GM13977 (cell line): Measurements from ENCODE around the gene DDX3X.
"Not testable (repeated sequence)": the region's sequence is repeated elsewhere in the genome, so short reads cannot be mapped to it uniquely, and the experiment has no call there.

Experiments used
- DNase-seq: peaks from one replicate; pipeline ENCODE4 v3.0.0; 2012; ENCODE audit warnings: low spot score
- in situ Hi-C: fragments of 300-500 bp; cut with MboI; formaldehyde crosslinking; loops from one replicate; pipeline ENCODE4 v1.12.0; 2022; ENCODE audit warnings: low sequenced_read_pairs, low pct_unique_long_range_greater_than_20kb, mixed read lengths, inconsistent platforms; ENCODE audit not compliant: unreplicated experiment
- TF ChIP-seq, protein P1 (sequence below): IDR thresholded peaks from 2 replicates; pipeline ENCODE4 v1.5.1; 2012; ENCODE audit warnings: mild to moderate bottlenecking, control low read depth; ENCODE audit not compliant: insufficient read depth; ENCODE audit errors: extremely low read depth, missing control alignments

DDX3X gene

GRCh38 chrX:41314204-41314603, 19.8 kb upstream of the DDX3X start:
- in situ Hi-C loops: no loop called here
- DNase-seq: no peak
- TF ChIP-seq, protein P1, sequence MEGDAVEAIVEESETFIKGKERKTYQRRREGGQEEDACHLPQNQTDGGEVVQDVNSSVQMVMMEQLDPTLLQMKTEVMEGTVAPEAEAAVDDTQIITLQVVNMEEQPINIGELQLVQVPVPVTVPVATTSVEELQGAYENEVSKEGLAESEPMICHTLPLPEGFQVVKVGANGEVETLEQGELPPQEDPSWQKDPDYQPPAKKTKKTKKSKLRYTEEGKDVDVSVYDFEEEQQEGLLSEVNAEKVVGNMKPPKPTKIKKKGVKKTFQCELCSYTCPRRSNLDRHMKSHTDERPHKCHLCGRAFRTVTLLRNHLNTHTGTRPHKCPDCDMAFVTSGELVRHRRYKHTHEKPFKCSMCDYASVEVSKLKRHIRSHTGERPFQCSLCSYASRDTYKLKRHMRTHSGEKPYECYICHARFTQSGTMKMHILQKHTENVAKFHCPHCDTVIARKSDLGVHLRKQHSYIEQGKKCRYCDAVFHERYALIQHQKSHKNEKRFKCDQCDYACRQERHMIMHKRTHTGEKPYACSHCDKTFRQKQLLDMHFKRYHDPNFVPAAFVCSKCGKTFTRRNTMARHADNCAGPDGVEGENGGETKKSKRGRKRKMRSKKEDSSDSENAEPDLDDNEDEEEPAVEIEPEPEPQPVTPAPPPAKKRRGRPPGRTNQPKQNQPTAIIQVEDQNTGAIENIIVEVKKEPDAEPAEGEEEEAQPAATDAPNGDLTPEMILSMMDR: no peak

DNA sequence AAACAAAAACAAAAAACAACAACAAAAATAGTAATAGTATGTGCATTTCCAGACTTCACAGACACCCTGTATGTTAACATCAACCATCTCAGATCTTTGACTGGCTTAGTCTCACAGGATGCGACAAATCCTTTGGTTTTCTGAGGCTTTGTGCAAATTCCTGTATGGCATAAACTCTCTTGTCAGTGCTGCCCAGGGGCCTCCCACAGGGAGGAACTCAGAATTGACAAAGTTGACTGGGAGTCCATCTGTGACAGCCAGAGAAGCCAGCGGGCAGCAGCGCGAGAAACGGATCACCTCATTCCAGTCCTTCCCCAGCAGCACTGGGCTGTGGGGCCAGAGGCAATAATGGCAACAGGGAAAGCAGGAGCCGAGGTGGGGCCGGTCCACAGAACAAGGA, 19.1 kb upstream of the DDX3X start:
- DNase-seq: no peak
- in situ Hi-C loops: no loop called here

GRCh38 chrX:41316266-41316665, 17.7 kb upstream of the DDX3X start:
- in situ Hi-C loops, DNase-seq: not testable (repeated sequence)

More for the DNA sequence above, 19.1 kb upstream of the DDX3X start:
- TF ChIP-seq, protein P1: no peak

DNA sequence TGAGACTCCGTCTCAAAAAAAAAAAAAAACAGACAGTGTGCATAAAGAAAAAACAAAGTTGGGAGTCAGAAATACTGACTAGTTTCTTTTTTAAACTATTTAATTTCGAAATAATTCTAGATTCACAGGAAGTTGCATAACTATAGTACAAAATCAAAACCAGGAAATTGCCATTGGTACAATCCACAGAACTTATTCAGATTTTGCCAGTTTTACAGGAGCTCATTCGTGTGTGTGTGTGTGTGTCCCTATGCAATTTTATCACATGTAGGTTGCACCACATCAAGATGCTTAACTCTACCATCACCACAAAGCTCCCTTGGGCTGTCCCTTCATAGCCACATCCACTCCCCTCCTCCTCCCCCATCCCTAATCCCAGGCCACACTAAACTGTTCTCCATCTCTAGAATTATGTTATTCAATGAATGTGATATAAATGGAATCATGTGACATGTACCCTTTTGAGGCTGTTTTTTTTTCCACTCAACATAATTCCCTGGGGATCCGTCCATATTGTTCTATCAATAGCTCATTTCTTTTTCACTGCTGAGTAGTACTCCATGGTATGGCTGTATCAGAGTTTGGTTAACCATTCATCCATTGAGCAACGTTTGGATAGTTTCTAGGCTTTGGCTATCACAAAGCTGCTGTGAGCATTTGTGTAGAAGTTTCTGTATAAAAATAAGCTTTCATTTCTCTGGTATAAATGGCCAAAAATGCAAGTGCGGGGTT, 16.3 kb upstream of the DDX3X start:
- in situ Hi-C loops: no loop called here
- TF ChIP-seq, protein P1: no peak
- no peak for DNase-seq

- in situ Hi-C loops: no loop called here
- no peak for DNase-seq
- TF ChIP-seq, protein P1: no peak
Observed at GRCh38 chrX:41320393-41320792, 13.6 kb upstream of the DDX3X start.

GRCh38 chrX:41322821-41323603, 10.9 kb upstream of the DDX3X start:
- TF ChIP-seq, protein P1: no peak
- in situ Hi-C loops: no loop called here
- DNase-seq: no peak

DNA sequence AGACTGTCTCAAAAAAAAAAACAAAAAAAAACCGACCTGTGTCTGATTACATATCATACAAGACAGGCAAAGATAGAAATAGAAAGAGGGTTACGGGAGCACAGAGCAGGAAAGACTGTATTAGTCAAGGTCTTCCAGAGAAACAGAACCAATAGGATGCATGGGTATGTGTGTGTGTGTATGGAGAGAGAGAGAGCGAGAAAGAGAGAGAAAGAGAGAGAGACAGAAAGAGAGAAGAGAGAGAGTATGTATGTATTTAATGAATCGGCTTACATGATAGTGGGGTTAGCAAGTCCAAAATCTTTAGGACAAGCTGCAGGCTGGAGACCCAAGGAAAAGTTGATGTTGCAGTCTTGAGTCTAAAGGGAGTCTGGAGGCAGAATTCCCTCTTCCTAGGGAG, 7.5 kb upstream of the DDX3X start:
- in situ Hi-C loops: no loop called here
- no peak for DNase-seq
- TF ChIP-seq, protein P1: no peak
